HL-60 (cell line): ENCODE measurements around the gene CNTRL.

Source experiments
- DNase-seq, 2 experiments: peaks; one replicate each; pipeline ENCODE4 v3.0.0-alpha.2; 2010 to 2020; ENCODE audit warnings: low read depth in 1 of 2, low spot score in 1 of 2
- H3K27ac ChIP-seq: fragments of 250-450 bp; sonication (Bioruptor Pico); replicated peaks from 2 replicates; pipeline ENCODE4 v1.5.1; 2020; ENCODE audit warnings: mild to moderate bottlenecking, moderate library complexity
- H3K27me3 ChIP-seq: fragments of 250-450 bp; sonication (Bioruptor Pico); 2 replicates; pipeline ENCODE4 v1.5.1; 2021; ENCODE audit warnings: mild to moderate bottlenecking, moderate library complexity; ENCODE audit not compliant: insufficient read depth, poor library complexity, severe bottlenecking
- H3K4me3 ChIP-seq: replicated peaks from 2 replicates; pipeline ENCODE4 v1.5.1; 2011; ENCODE audit warnings: mild to moderate bottlenecking, control low read depth, low read length; ENCODE audit not compliant: insufficient read depth
- CTCF ChIP-seq: IDR thresholded peaks from one replicate; pipeline ENCODE4 v1.5.1; 2011; ENCODE audit warnings: low read length, control low read depth, inconsistent platforms; ENCODE audit not compliant: insufficient read depth
- GABPA ChIP-seq: IDR thresholded peaks from 2 replicates; pipeline ENCODE4 v1.6.1; 2012; ENCODE audit warnings: low read depth
- POLR2AphosphoS5 ChIP-seq: IDR thresholded peaks from 2 replicates; pipeline ENCODE4 v1.6.1; 2012; ENCODE audit warnings: low read depth
- SPI1 ChIP-seq: IDR thresholded peaks from 2 replicates; pipeline ENCODE4 v1.6.1; 2012; ENCODE audit warnings: low read depth, mild to moderate bottlenecking, borderline replicate concordance
- TF ChIP-seq, protein P1 (sequence below): IDR thresholded peaks from 2 replicates; pipeline ENCODE4 v1.6.1; 2012; ENCODE audit warnings: low read depth; ENCODE audit not compliant: insufficient replicate concordance

The CNTRL gene

DNA sequence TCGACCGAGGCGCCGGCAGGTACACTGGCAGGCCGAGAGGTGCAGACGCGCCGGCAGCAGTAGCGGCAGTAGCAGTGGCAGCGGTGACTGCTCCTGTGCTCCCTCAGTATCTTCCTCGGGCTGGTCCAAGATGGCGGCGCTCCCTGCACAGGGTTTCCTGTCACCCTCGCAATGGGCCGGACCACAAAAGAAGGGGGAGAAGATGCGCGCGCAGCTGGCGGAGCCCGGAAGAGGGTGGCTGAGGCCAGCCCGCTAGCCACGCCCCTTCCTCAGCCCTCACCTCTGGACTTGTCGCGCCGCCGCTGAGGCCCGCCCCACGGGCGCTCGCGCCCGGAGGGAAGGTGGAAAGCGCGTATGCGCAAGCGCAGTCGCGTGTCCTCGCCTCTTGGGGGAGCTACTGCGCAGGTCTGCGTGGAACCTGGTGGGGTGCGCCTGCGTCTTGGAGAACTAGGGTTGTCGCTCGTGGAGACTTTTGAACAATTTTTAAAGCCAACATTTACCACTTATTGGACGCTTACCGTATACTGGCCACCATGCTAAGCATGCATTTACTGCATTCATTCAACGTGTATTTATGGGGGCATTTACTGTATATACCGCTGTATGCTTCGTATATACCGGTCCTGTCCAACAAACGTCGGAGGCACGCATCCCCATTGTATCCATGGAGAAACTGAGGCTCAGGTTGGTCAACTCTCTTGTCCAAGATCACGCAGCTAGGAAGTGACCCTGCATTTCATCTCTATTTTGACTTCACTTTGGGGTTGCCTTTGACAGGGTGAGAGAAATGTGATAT, 127.2 kb downstream of the CNTRL start, which contains the start of gene RAB14:
Gene RAB14 (minus strand): TSS at position 132 of the 796 bp plus-strand sequence. CDS start 8,457 bp downstream, outside the sequence.
- Histone ChIP-seq H3K27ac (peak within 1 kb of the TSS; percentile 89), H3K4me3 (peak within 1 kb of the TSS; percentile 87), H3K27me3 (no peaks in the 10 kb centered on the region)
- peak; percentile 96 to 99 for DNase-seq
- TF ChIP-seq CTCF (peak; percentile 43), POLR2AphosphoS5 (peak; percentile 69), GABPA (peak; percentile 62; the same call in 1 of the 2 replicates), SPI1 (0 out of 2 replicates have a peak, but pooled peaks have one; percentile 42)
- TF ChIP-seq, protein P1, sequence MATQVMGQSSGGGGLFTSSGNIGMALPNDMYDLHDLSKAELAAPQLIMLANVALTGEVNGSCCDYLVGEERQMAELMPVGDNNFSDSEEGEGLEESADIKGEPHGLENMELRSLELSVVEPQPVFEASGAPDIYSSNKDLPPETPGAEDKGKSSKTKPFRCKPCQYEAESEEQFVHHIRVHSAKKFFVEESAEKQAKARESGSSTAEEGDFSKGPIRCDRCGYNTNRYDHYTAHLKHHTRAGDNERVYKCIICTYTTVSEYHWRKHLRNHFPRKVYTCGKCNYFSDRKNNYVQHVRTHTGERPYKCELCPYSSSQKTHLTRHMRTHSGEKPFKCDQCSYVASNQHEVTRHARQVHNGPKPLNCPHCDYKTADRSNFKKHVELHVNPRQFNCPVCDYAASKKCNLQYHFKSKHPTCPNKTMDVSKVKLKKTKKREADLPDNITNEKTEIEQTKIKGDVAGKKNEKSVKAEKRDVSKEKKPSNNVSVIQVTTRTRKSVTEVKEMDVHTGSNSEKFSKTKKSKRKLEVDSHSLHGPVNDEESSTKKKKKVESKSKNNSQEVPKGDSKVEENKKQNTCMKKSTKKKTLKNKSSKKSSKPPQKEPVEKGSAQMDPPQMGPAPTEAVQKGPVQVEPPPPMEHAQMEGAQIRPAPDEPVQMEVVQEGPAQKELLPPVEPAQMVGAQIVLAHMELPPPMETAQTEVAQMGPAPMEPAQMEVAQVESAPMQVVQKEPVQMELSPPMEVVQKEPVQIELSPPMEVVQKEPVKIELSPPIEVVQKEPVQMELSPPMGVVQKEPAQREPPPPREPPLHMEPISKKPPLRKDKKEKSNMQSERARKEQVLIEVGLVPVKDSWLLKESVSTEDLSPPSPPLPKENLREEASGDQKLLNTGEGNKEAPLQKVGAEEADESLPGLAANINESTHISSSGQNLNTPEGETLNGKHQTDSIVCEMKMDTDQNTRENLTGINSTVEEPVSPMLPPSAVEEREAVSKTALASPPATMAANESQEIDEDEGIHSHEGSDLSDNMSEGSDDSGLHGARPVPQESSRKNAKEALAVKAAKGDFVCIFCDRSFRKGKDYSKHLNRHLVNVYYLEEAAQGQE: no peak

DNA sequence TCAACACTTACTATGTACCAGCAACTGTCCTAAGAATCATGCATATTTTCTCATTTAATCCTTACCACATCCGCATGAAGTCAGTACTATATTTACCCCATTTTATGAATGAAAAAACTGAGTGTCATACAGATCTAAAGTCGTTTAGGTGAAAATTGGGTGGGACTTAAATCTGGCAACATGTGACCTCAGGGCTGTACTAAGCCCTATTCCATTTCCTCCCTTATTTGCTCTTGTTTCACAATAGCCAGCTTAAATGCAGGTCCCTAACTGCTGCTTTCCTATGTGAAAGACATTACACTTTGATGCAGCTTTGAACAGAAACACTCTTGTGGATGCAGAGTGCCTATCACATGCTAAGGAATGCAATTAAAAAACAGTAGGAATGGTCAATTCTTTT, 129.4 kb downstream of the CNTRL start:
- no peak for DNase-seq
- TF ChIP-seq SPI1 (peak; percentile 4; the same call in 1 of the 2 replicates), CTCF (no peak)
- Histone ChIP-seq H3K27me3 (no peaks in the 10 kb centered on the region), H3K27ac (no peak overlapping the region), H3K4me3 (no peak overlapping the region)

DNA sequence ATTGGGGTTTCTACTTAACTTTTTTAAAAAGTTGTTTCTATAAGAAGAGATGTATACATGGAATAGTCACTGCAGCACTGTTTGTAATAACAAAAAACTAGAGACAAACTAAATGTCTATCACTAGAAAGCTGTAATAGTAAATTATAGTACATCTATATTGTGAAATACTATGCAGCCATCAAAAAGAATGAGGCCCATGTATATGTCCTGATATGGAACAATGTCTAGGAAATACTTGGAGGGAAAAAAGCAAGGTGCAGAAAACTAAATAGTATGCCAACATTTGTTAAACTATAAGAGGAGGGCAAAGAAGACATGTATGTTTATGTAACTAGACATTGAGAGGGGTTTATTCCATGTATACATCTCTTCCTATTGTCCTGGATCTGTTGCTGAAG, 129.9 kb downstream of the CNTRL start:
- H3K4me3 ChIP-seq: no peak overlapping the region
- DNase-seq: no peak
- H3K27ac ChIP-seq: no peak overlapping the region
- no peak for TF ChIP-seq SPI1
- TF ChIP-seq CTCF: no peak
- no peak for TF ChIP-seq GABPA
- no peaks in the 10 kb centered on the region for H3K27me3 ChIP-seq

GRCh38 chr9:121206516-121207370, 132.0 kb downstream of the CNTRL start:
- Histone ChIP-seq H3K4me3 (no peak overlapping the region), H3K27me3 (no peaks in the 10 kb centered on the region), H3K27ac (no peak overlapping the region)
- no peak for TF ChIP-seq GABPA
- TF ChIP-seq POLR2AphosphoS5: no peak
- no peak for TF ChIP-seq CTCF
- TF ChIP-seq, protein P1: no peak
- TF ChIP-seq SPI1: no peak
- no peak for DNase-seq
